Effector memory CD4-positive, alpha-beta T cell (primary cell): ENCODE measurements around the gene PRTN3.

Experiments used
- DNase-seq, 3 donors: peaks; one replicate each; pipeline ENCODE4 v3.0.0-alpha.2; 2020
- H3K27ac ChIP-seq: 2 replicates; pipeline ENCODE4 v1.7.0; 2013; ENCODE audit warnings: mild to moderate bottlenecking, low read length, moderate library complexity; ENCODE audit not compliant: insufficient read depth, poor library complexity, severe bottlenecking
- H3K27me3 ChIP-seq: replicated peaks from 2 replicates; pipeline ENCODE4 v1.7.0; 2013; ENCODE audit warnings: mild to moderate bottlenecking, low read length; ENCODE audit not compliant: insufficient read depth, control insufficient read depth, poor library complexity, severe bottlenecking
- H3K36me3 ChIP-seq: 2 replicates; pipeline ENCODE4 v1.7.0; 2013; ENCODE audit warnings: mild to moderate bottlenecking, low read length, moderate library complexity; ENCODE audit not compliant: control insufficient read depth, insufficient read depth
- H3K4me1 ChIP-seq: 2 replicates; pipeline ENCODE4 v1.7.0; 2013; ENCODE audit warnings: low read length, mild to moderate bottlenecking; ENCODE audit not compliant: control insufficient read depth, insufficient read depth, poor library complexity, severe bottlenecking
- H3K4me3 ChIP-seq: 2 replicates; pipeline ENCODE4 v1.7.0; 2013; ENCODE audit warnings: low read length, low read depth, mild to moderate bottlenecking; ENCODE audit not compliant: insufficient read depth, poor library complexity, severe bottlenecking
- H3K9me3 ChIP-seq: 2 replicates; pipeline ENCODE4 v1.7.0; 2013; ENCODE audit warnings: mild to moderate bottlenecking, low read length, moderate library complexity; ENCODE audit not compliant: control insufficient read depth
- total RNA-seq, 3 donors: gene quantifications; one replicate each; lab custom pipeline; 2026; lab: John Stamatoyannopoulos, UW

The PRTN3 gene
- total RNA-seq = 0 to 0.58 (median 0) reads per million in 3 donors

GRCh38 chr19:840519-841206 lies at the start of gene PRTN3:
Gene PRTN3 (plus strand): TSS chr19:840999. CDS start chr19:841009, 10 bp downstream.
- Histone ChIP-seq H3K27me3 (peaks cover 12% of the 10 kb centered on the region), H3K4me1 (peaks cover 8% of the 10 kb centered on the region)
- DNase-seq = no peak

GRCh38 chr19:791007-791566 lies 49.7 kb upstream of the PRTN3 start:
- Histone ChIP-seq H3K9me3 (no peaks in the 10 kb centered on the region), H3K27me3 (no peaks in the 10 kb centered on the region), H3K4me1 (no peaks in the 10 kb centered on the region), H3K27ac (no peak overlapping the region), H3K4me3 (no peak overlapping the region), H3K36me3 (no peaks in the 10 kb centered on the region)
- DNase-seq = no peak

More at GRCh38 chr19:840519-841206, at the start of gene PRTN3:
- Histone ChIP-seq H3K36me3 (no peaks in the 10 kb centered on the region), H3K4me3 (no peak within 1 kb of the TSS), H3K27ac (no peak within 1 kb of the TSS), H3K9me3 (no peaks in the 10 kb centered on the region)

- DNase-seq = no peak
- Histone ChIP-seq H3K27me3 (no peaks in the 10 kb centered on the region), H3K9me3 (no peaks in the 10 kb centered on the region), H3K27ac (no peak overlapping the region), H3K4me3 (no peak overlapping the region), H3K36me3 (no peaks in the 10 kb centered on the region), H3K4me1 (no peaks in the 10 kb centered on the region)
Observed at GRCh38 chr19:791567-792305, 49.1 kb upstream of the PRTN3 start.

- Histone ChIP-seq H3K4me3 (no peak overlapping the region), H3K9me3 (no peaks in the 10 kb centered on the region), H3K36me3 (no peaks in the 10 kb centered on the region), H3K4me1 (no peaks in the 10 kb centered on the region), H3K27ac (no peak overlapping the region), H3K27me3 (no peaks in the 10 kb centered on the region)
- DNase-seq = no peak
Observed at GRCh38 chr19:792306-792885, 48.4 kb upstream of the PRTN3 start.

- Histone ChIP-seq H3K27me3 (no peaks in the 10 kb centered on the region), H3K4me3 (no peak overlapping the region), H3K9me3 (no peaks in the 10 kb centered on the region), H3K4me1 (peaks cover 9% of the 10 kb centered on the region), H3K27ac (no peak overlapping the region), H3K36me3 (no peaks in the 10 kb centered on the region)
- no peak for DNase-seq
Observed at GRCh38 chr19:793806-794205, 47.0 kb upstream of the PRTN3 start.

- Histone ChIP-seq H3K27ac (no peak overlapping the region), H3K4me1 (peaks cover 21% of the 10 kb centered on the region), H3K36me3 (peaks cover 3% of the 10 kb centered on the region), H3K27me3 (no peaks in the 10 kb centered on the region), H3K9me3 (no peaks in the 10 kb centered on the region), H3K4me3 (no peak overlapping the region)
- DNase-seq = no peak
Observed at GRCh38 chr19:795073-795611, 45.7 kb upstream of the PRTN3 start.

- H3K36me3 ChIP-seq = peaks cover 3% of the 10 kb centered on the region
- no peak overlapping the region for H3K27ac ChIP-seq
- no peaks in the 10 kb centered on the region for H3K27me3 ChIP-seq
- H3K4me1 ChIP-seq = peaks cover 29% of the 10 kb centered on the region
- DNase-seq = no peak
- H3K4me3 ChIP-seq = peak overlapping the region; percentile 68
- no peaks in the 10 kb centered on the region for H3K9me3 ChIP-seq
Observed at GRCh38 chr19:795691-796581, 44.9 kb upstream of the PRTN3 start.

GRCh38 chr19:796692-797527 lies 43.9 kb upstream of the PRTN3 start, which contains the start of gene PTBP1:
Gene PTBP1 (plus strand): TSS chr19:797452. CDS start chr19:797498, 46 bp downstream.
- peaks cover 39% of the 10 kb centered on the region for H3K4me1 ChIP-seq
- H3K27me3 ChIP-seq = no peaks in the 10 kb centered on the region
- H3K9me3 ChIP-seq = no peaks in the 10 kb centered on the region
- peak within 1 kb of the TSS; percentile 92 for H3K4me3 ChIP-seq
- H3K36me3 ChIP-seq = peaks cover 3% of the 10 kb centered on the region
- H3K27ac ChIP-seq = peak within 1 kb of the TSS; percentile 75
- peak; percentile 100 for DNase-seq
